Skeletal muscle cell (primary cell): ENCODE results near the gene AGR2.

Source experiments
- DNase-seq: peaks from one replicate; pipeline ENCODE4 v3.0.0-alpha.2; 2010; ENCODE audit warnings: low read depth
- H3K4me3 ChIP-seq: 2 replicates; pipeline ENCODE4 v1.5.1; 2011; ENCODE audit warnings: low read depth, mild to moderate bottlenecking, control low read depth, low read length, moderate library complexity

The AGR2 gene

DNA sequence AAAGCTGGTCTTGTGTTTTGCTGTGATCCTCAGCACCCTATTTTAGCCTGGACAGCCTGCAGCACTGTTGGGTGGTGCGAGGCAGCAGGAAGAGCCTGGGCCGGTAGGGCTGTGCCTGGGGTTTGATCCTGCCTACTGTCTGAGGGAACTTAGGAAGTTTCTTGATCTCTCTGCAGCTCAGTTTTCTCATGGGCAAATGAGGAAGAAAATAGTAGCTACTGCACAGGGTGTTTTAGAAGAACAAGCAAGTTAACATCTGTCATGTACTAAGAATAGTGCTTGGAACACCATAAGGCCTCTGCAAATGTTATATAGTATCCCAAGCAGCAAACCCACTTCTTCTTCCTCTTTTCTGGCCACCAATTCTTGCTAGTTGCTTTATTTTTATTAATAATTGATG lies 12.0 kb upstream of the AGR2 start:
- H3K4me3 ChIP-seq = no peak overlapping the region
- DNase-seq = no peak

DNA sequence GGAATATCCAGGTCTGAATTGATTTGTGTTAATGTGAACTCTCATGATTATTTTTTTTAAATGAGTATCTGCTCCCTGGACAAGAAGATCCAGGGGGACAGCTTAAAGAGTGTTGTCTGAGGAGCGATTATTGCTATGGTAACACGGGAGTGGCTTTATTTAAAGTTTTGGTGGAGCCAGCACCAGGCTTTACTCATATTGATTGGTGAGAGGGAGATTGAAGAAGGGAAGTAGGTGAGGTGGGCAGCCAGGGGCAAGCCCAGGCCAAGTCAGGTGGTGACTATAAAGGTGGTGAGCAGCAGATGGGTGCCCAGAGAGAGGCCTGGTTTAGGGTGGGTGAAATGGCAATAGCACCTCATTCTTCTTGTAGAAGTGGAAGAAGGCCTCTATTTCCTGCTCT lies 10.2 kb upstream of the AGR2 start:
- DNase-seq = no peak
- H3K4me3 ChIP-seq = no peak overlapping the region

DNA sequence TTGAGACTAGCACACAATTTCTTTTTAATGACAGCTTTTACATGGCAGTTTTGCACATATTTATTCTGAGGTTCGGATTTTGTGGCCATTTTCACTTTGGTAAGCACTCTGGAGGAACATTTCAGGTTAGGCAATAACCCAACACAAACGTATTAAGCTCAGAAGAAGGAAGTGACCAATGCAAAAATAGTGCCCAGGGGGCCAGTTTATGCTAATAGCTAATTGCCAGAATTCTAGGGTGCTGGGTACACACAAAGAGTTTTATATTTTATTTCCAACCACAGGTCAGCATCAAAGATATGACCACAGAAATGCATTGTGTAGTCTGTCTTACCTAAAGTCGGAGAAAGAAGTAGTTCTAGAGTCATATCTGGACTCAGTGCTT lies 8.4 kb upstream of the AGR2 start:
- DNase-seq = no peak
- H3K4me3 ChIP-seq = no peak overlapping the region

DNA sequence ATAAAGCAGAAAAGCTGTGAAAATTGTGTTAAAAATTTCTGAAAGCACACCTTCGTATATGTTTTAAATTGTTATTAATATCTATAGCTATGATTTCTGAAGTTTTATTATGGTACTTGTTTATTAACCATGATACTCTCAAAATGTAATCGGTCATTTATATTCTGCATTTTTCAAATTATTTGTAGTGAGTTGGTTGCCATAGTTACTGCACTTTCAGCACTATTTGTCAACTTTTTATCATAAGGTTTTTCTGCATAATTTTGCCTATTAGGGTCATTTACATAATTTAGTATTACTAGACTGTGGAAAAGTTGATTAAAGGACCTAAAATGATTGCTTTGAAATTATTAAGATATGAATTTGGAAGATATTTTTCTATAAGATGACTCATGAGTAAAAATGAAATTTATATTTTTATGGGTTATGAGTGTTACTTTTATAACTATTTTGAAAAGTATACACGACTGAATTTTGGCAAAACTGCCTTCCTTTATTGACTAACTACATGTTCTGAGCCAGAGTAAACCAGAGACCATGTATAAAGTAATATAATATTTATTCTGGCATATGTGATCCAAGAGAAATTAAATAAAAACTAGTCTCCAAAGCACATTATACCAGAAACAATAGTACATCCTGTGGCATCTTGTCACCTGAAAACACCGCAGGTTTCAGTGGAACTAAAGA lies 7.9 kb upstream of the AGR2 start:
- H3K4me3 ChIP-seq = no peak overlapping the region
- no peak for DNase-seq

DNA sequence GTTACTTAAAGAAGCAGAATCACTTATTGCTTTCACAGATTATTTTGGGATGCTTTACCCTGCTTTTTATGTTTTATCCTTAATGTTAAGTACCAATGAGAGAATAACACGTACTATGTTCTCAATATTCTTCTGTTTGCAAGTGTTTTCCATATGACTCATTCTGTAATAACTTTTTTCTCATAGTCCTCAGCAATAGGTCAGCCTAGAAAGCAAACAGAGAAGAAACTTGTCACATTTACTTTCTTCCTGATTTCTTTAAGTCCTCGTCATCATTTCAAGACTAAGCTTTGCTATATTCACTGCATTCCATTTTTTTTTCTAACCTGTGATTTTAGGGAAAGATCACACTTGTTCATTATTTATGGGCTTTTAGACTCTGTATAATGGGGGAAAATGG lies 6.8 kb upstream of the AGR2 start:
- peak; percentile 45 for DNase-seq
- H3K4me3 ChIP-seq = no peak overlapping the region

DNA sequence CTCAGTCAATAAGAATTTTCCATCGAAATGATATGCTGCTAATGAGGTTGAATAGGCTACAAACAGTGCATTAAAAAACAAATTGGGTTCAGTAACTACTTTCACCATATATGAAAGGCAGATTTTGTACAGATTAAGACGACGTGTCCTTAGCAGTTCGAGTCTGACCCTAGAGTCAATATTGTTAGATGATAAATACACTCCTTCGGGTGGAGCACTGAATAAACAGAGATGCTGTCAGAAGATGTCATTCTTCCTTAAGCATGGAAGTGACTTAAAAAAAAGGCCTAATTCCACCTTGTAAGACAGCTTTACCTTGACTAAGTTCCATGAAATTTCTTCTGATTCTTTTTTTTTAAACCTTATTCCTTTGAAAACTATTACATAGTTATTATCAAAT lies 5.8 kb upstream of the AGR2 start:
- no peak for DNase-seq
- no peak overlapping the region for H3K4me3 ChIP-seq

DNA sequence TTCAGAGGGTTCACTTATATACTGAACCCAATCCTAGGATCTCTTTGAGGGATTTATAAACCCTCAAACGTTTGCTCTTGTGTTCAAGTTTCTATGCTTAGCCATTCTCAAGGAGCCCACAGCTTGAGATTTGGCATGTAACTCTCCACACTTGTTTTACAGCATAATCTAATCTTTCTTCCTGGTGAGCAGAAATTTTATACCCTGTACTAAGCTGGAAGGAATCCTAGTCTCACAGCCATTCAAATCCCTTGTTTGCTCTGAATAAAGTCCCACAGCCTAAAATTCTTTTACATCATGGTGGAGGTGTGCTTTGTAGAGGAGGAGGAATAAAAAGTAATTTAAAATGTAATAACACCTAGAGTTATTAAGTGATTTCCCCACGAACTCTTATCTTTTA lies 5.3 kb upstream of the AGR2 start:
- H3K4me3 ChIP-seq = no peak overlapping the region
- no peak for DNase-seq

DNA sequence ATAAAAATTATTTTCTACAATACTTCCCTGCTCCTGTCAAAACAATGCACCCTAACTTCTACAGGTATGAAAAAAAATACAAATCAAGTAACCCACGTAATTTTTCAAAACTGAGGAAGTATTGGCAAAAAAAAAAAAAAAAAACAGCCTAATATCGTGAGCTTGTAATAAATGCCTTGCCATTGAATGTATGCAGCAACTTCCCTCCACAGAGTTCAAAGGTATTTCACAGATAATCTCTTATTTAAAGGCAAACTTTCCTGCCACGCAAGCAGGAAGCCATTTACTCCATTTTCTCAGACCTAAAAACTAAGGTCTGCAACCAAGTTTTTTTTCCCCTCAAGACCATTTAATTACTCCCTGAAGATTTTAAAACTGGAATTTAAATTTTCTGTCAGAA lies 642 bp upstream of the AGR2 start:
- H3K4me3 ChIP-seq = no peak overlapping the region
- DNase-seq = no peak

DNA sequence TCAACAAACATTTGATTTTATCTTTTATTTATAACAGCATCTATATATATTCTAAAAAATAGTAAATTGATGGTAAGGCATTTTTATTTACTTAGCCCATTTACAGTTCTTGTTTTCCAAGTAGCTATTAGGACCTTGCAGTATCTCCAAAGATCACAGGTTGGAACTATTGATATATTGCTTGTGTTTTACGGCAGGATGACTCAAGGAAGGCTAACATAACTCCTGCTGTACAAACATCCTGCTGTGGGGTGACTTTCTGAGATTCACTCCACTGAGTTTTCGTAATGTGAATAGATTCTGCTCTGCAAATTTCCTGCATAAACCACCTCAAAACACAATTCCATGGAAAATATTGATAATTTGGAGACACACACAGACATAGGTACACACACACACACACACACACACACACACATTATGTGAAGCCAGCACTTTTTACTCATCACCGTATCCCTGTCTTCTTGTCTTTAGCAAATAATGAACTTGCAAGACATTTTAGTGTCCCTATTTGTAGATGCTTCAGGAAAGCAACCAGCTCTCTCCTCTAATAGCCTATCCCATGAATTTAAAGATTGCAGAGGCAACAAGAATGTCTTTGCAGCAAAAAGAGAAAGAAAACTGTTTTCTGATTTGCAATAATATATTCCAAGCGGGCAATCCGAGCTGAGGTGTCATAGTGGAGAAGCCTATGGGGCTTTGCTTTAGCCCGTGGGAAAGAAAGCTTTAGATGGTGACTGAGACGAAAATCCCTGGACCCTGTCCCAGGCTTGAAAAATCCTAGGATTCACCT lies 722 bp downstream of the AGR2 start:
- no peak overlapping the region for H3K4me3 ChIP-seq
- no peak for DNase-seq

DNA sequence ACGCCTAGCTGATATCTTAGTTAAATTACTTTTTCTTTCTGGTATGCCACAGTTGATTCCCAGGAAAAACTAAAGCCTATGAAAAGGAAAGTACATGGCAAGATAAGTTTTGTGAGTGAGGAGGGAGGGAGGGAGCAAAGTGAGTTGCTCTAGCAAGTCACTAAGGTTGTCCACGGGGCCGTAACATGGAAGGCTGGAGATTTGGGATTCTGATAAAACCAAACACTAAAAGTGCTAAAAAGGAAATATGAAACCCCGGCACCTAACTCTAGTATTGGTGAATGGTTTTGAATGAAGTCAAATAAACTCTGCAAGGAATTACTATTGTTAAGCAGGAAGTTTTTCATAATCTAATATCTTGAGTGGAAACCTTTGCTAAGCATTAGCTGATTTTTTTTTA lies 1.7 kb downstream of the AGR2 start:
- no peak for DNase-seq
- no peak overlapping the region for H3K4me3 ChIP-seq

DNA sequence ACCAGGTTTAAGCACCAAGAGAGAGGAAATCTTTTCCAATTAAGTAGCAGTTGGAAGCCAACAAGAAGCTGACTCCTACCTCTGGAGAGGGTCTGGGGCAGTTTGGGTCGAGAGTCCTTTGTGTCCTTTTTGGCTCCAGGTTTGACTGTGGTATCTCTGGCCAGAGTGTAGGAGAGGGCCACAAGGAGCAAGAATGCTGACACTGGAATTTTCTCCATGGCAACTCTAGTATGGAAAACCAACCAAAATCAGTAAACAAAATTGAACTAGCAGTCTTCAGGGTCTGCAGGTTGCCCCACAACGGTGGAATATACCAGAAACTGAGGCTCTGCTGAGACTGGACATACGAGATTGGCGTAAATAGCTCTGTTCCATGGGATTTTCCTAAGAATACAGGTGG lies 3.2 kb downstream of the AGR2 start:
- no peak for DNase-seq
- H3K4me3 ChIP-seq = no peak overlapping the region

DNA sequence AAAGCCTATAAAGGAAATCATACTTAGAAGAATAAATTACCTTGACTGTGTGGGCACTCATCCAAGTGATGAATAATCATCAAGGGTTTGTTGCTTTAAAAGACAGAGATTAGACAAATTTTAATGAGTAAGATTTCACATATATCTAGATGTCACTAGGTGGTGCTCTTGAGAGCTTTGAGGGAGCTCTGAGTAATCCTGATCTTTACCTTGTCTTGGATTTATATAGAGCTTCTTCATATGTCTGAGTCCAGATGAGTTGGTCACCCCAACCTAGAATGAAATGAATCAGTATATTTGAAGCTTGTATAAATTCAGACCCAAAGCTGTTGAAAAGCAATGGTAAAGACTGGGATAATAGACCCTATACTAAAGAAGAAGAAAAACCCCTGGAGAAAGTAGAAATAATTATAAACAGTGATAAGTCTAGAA lies 3.7 kb downstream of the AGR2 start:
- no peak overlapping the region for H3K4me3 ChIP-seq
- DNase-seq = peak; percentile 41

DNA sequence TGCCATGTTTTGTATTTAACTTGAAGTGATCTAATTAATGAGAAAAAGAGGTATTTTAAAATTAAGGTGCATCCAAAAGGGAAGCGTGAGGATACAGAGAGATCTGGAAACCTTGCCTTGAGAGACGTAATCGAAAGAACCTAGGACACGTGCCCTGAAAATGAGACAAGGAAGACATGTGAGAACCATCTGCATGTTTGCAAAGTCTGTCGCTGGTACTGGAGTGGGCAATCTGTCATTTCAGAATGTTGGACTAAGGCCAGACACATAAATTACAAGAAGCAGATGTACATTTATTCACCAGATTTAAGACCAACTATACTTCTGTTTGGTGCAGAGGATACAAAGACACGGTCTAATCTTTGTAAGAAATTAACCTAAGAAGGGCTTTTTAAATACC lies 9.2 kb downstream of the AGR2 start:
- H3K4me3 ChIP-seq = no peak overlapping the region
- no peak for DNase-seq

DNA sequence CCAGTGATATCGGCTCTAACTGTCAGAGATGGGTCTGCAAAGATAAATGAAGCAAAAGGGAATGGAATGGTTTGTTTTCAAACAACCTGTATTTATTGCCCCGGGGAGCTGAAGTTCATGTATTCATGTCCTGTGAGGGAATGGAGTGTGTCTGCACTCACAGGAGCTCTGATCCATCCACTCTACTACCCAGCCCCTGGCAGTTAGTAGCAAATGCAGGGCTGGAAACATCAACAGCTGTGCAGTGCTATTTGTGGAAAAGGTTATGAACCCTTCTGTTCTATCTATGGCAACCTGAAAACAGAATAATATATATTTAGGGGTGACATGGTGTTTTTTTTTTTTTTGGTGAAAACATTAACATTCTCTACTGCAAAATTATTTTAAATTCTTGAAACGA lies 9.8 kb downstream of the AGR2 start:
- no peak overlapping the region for H3K4me3 ChIP-seq
- DNase-seq = no peak

DNA sequence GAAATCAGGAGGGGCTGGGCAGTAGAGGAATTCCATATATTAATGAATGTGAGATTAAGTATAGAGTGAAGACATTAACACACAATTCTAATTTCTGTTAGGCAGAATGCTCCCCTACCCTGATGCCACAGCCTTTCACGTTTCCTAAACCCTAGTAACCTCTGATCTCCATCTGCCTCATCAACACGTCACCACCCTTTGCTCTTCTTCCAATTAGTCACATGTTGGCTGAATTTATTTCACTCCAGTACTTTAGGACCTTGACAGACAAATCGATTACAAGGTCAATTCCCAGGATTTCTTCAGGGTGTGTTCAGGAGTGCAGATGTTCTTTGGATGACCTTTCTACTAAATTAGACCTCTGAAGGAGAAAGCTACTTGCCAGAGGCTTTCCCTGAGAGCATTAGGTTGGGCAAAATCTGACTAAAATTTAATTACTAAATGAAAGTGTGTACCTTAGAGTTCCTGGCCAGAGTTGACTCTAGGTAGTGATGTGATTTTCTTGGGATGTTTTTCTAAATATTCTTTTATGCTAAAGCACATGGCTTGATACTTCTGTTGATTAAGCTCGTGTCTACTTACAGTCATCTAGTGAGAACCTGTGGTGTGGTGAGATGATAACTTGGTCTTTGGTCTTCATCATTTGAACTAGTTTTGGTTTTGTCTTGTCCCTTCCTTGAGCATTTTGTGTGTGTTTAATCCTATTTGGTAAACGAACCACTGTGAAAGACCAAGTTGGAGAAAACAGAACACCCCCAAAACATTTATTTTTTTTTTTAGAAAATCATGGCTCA lies 12.7 kb downstream of the AGR2 start:
- DNase-seq = no peak
- no peak overlapping the region for H3K4me3 ChIP-seq

DNA sequence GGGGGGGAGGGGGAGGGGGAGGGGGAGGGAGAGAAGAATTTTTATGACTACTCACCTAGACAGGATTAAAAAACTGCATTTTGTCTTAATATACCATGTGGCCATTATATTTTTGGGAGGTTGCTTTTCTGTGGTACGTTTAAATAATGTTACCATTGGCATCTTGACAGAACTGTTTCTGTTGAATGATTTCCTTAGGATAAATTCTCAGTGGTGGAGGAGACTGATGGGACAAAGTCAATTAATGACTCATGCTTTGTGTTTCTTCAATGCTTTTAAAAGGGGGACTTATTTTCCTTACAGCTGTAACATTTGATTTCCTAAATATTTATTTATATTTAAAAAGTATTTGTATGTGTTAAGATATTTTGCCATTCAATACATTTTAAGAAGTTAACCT lies 13.7 kb downstream of the AGR2 start:
- no peak overlapping the region for H3K4me3 ChIP-seq
- DNase-seq = no peak

DNA sequence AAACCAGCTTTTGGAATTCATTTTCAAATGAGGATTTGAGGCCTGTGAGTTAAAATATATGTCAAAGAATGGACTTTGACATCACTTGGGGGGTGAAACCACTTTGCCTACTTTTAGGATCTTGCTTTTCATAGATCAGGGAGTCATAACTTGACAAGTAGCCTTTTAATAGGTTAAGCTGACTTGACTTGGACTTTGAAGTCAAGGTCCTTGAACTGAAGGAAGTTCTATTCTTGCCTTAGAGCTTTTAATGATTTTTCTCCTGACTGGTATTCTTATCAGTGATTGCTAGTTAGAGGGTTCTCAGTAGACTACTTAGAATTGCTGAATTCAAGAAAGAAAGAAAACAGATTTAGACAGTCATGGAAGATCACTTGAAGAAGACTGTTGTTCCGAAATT lies 17.7 kb downstream of the AGR2 start:
- H3K4me3 ChIP-seq = no peak overlapping the region
- DNase-seq = no peak

DNA sequence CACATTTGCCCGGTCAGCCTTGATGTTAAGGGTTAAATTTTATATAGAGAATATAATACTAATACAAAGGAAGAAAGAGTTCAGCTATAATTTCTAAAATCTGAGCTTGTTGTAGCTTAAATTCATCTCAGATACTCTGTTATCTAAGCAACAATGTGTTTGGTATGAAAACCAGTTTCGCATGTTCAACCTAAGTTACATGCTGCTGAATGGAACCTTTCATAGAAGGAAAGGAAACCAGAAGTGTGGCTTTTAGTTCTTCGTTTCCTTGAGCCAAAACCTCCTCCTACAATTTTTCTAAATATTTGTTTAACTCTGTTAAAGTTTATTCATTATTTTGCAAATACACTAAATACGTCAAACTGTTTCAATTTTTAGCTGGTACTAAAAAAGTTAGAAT lies 18.5 kb downstream of the AGR2 start:
- no peak for DNase-seq
- H3K4me3 ChIP-seq = no peak overlapping the region

DNA sequence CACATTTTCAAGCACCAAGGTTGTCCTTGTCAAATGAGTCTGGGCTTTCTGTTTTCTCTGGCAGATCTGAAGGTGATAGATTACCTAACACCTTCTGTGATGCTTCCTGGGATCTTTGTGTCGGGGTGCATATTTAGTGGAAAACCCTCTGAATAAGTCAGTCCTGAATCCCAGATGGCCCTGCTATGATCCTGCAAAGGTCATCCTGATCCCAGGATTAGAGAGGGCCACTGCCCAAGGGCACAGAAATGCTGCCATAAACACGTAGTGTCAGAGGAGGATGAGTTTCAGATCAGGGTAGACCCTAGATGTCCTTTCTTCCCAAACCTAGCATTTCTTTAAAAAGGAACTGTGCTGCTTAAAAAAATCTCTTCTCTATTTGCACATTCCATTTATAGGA lies 19.0 kb downstream of the AGR2 start:
- H3K4me3 ChIP-seq = no peak overlapping the region
- no peak for DNase-seq

DNA sequence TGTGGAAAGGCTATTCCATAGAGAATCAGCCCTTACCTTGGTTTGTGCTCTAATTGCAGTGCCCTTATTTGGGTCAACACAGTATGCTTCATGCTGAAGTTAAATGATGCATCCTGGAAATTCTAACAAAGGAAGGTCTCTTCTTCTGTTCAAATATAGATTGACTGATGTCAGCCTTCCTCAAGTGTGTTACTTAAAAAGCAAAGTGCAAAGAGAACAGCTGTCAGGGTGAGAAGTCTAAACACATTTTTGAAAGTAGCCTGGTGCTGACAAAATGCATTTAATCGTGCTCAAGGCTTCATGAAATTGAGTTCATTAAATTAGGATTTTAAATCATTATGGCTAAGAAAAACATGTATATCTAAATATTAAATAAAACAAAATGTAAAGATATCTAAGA lies 19.5 kb downstream of the AGR2 start:
- no peak for DNase-seq
- no peak overlapping the region for H3K4me3 ChIP-seq

DNA sequence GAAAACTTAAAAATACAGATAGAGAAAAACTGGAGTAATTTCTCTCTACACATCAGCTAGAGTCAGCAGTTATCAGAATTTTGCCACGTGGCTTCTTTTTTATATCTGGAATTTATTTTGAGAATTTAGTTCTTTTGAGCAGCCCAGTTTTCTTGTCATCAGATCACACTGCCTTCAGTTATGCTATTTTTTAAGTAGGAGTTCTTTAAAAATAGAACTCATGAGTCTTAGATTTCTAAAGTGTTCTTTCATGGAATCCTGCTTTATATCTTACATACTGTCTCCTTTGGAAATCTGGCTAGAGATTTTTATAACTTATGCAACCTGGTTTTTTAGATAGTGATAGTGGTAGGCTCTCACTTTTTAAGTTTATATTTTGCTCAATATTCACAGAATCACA lies 24.2 kb downstream of the AGR2 start:
- no peak for DNase-seq
- H3K4me3 ChIP-seq = no peak overlapping the region
